ENCODE results near the gene KCNA1.

The KCNA1 gene

DNA sequence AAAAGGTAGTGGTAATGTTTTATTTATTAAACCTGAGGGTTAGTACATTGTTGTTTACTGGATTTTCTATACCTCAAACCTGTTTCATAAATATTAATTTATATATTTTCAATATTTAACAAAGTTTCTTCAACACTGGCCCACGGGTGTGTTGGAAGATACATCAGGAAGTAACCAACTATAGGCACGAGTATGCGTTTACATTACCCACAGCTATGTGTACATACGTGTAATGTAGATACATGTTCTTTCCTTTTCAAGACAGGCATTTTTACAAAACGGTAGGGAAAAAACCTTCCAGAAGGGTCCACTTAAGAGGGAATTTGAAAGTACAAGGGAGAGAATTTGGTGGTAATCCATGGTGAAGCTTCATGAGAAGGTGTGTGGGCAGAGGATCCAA lies 17.8 kb upstream of the KCNA1 start:
- DNase-seq = no peak
- no peak for TF ChIP-seq EZH2 (optimal IDR thresholded peaks at IDR 0.05; ENCODE audit: low read depth, low read length)
- no peak for TF ChIP-seq EZH2phosphoT487 (IDR thresholded peaks at IDR 0.05; ENCODE audit: low read length)
- TF ChIP-seq, protein P1, sequence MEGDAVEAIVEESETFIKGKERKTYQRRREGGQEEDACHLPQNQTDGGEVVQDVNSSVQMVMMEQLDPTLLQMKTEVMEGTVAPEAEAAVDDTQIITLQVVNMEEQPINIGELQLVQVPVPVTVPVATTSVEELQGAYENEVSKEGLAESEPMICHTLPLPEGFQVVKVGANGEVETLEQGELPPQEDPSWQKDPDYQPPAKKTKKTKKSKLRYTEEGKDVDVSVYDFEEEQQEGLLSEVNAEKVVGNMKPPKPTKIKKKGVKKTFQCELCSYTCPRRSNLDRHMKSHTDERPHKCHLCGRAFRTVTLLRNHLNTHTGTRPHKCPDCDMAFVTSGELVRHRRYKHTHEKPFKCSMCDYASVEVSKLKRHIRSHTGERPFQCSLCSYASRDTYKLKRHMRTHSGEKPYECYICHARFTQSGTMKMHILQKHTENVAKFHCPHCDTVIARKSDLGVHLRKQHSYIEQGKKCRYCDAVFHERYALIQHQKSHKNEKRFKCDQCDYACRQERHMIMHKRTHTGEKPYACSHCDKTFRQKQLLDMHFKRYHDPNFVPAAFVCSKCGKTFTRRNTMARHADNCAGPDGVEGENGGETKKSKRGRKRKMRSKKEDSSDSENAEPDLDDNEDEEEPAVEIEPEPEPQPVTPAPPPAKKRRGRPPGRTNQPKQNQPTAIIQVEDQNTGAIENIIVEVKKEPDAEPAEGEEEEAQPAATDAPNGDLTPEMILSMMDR (IDR thresholded peaks at IDR 0.05; ENCODE audit: low read length) = no peak
- Histone ChIP-seq H3K9ac (ENCODE audit: low read length) (no peak overlapping the region), H3K36me3 (replicated peaks; ENCODE audit: insufficient read depth, low read length) (no peaks in the 10 kb centered on the region), H3K9me3 (replicated peaks; ENCODE audit: insufficient read depth, low read length) (no peaks in the 10 kb centered on the region), H3K27ac (ENCODE audit: low read length) (no peak overlapping the region), H3K4me2 (ENCODE audit: low read depth, low read length) (no peak overlapping the region), H3K4me3 (ENCODE audit: low read length) (no peak overlapping the region), H3K79me2 (ENCODE audit: low read length) (no peaks in the 10 kb centered on the region), H3F3A (ENCODE audit: insufficient read depth, low read length) (no peaks in the 10 kb centered on the region), H4K20me1 (ENCODE audit: insufficient read depth, low read length) (no peaks in the 10 kb centered on the region), H2AFZ (ENCODE audit: low read length) (no peak overlapping the region), H3K9me2 (replicated peaks; ENCODE audit: insufficient read depth, low read length) (no peaks in the 10 kb centered on the region), H3K4me1 (ENCODE audit: low read length) (no peaks in the 10 kb centered on the region), H3K27me3 (replicated peaks; ENCODE audit: insufficient read depth, low read length) (no peaks in the 10 kb centered on the region)

DNA sequence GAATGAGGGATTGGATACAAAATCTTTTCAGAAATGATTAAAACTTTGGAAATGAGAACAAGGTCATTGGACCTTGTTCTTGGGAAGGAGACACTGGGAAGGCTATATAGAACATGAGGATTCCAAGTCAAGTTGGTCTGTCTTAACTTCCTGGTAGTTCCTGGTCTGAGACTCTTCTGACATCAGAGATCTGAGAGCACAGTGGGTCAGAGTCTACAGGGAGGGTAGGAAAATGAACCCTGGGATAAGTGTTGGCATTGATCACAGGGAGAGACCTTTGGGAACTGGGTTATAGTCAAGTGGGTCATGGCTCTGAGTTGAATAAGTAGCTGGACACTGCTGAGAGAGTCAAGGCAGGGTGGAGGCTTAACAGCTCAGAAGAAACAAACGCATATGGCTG lies 17.3 kb upstream of the KCNA1 start:
- TF ChIP-seq EZH2 (optimal IDR thresholded peaks at IDR 0.05; ENCODE audit: low read depth, low read length) (no peak), EZH2phosphoT487 (IDR thresholded peaks at IDR 0.05; ENCODE audit: low read length) (no peak)
- TF ChIP-seq, protein P1 (IDR thresholded peaks at IDR 0.05; ENCODE audit: low read length) = no peak
- H3K9ac ChIP-seq (ENCODE audit: low read length) = no peak overlapping the region
- no peaks in the 10 kb centered on the region for H3K9me2 ChIP-seq (replicated peaks; ENCODE audit: insufficient read depth, low read length)
- no peaks in the 10 kb centered on the region for H3F3A ChIP-seq (ENCODE audit: insufficient read depth, low read length)
- no peaks in the 10 kb centered on the region for H3K27me3 ChIP-seq (replicated peaks; ENCODE audit: insufficient read depth, low read length)
- no peaks in the 10 kb centered on the region for H3K9me3 ChIP-seq (replicated peaks; ENCODE audit: insufficient read depth, low read length)
- H3K79me2 ChIP-seq (ENCODE audit: low read length) = no peaks in the 10 kb centered on the region
- H3K4me2 ChIP-seq (ENCODE audit: low read depth, low read length) = no peak overlapping the region
- H3K36me3 ChIP-seq (replicated peaks; ENCODE audit: insufficient read depth, low read length) = no peaks in the 10 kb centered on the region
- no peaks in the 10 kb centered on the region for H3K4me1 ChIP-seq (ENCODE audit: low read length)
- no peak for DNase-seq
- no peak overlapping the region for H3K4me3 ChIP-seq (ENCODE audit: low read length)
- no peak overlapping the region for H2AFZ ChIP-seq (ENCODE audit: low read length)
- H3K27ac ChIP-seq (ENCODE audit: low read length) = no peak overlapping the region
- H4K20me1 ChIP-seq (ENCODE audit: insufficient read depth, low read length) = no peaks in the 10 kb centered on the region

DNA sequence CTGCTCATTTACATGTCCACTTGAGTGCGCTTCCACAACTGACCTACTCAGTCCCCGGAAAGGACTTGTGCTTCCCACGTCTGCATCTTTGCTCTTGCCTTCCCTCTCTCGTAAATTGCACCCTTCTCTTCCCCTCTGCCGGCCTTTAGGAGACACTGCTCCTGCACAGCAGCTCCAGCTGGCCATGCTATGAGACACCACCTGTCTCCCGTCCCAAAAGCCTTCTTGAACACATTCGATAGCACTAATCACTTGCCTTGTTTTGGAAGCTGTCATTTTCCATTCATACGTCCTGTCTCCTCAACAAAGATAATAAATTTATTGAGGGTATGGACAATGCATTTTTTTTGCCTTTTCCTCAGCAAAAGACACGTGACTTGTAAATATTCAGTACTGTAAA lies 15.7 kb upstream of the KCNA1 start:
- no peaks in the 10 kb centered on the region for H4K20me1 ChIP-seq (ENCODE audit: insufficient read depth, low read length)
- no peak for DNase-seq
- H3K4me2 ChIP-seq (ENCODE audit: low read depth, low read length) = no peak overlapping the region
- H3K9ac ChIP-seq (ENCODE audit: low read length) = no peak overlapping the region
- H3K4me1 ChIP-seq (ENCODE audit: low read length) = no peaks in the 10 kb centered on the region
- TF ChIP-seq EZH2phosphoT487 (IDR thresholded peaks at IDR 0.05; ENCODE audit: low read length) (no peak), EZH2 (optimal IDR thresholded peaks at IDR 0.05; ENCODE audit: low read depth, low read length) (no peak)
- TF ChIP-seq, protein P1 (IDR thresholded peaks at IDR 0.05; ENCODE audit: low read length) = no peak
- H3K9me3 ChIP-seq (replicated peaks; ENCODE audit: insufficient read depth, low read length) = no peaks in the 10 kb centered on the region
- H3K27me3 ChIP-seq (replicated peaks; ENCODE audit: insufficient read depth, low read length) = no peaks in the 10 kb centered on the region
- H3F3A ChIP-seq (ENCODE audit: insufficient read depth, low read length) = no peaks in the 10 kb centered on the region
- no peak overlapping the region for H3K27ac ChIP-seq (ENCODE audit: low read length)
- no peak overlapping the region for H3K4me3 ChIP-seq (ENCODE audit: low read length)
- no peaks in the 10 kb centered on the region for H3K36me3 ChIP-seq (replicated peaks; ENCODE audit: insufficient read depth, low read length)
- no peak overlapping the region for H2AFZ ChIP-seq (ENCODE audit: low read length)
- H3K9me2 ChIP-seq (replicated peaks; ENCODE audit: insufficient read depth, low read length) = no peaks in the 10 kb centered on the region
- H3K79me2 ChIP-seq (ENCODE audit: low read length) = no peaks in the 10 kb centered on the region
